Activated naive CD4-positive, alpha-beta T cell treated with anti-CD3 and anti-CD28 coated beads, Interleukin-2, amount 10 ng/mL, durations not matched to agents 7 days and 5 days (primary cell): ENCODE data around the gene NDUFAF3.

Source experiments
- CTCF ChIA-PET: fragments of 350-600 bp; sonication (Branson Sonifier 250); formaldehyde crosslinking; loops from one replicate; lab custom pipeline; 2021; ENCODE audit warnings: antibody characterized with exemption; lab: Charles Lee
- DNase-seq: peaks from one replicate; pipeline ENCODE4 v3.0.0-alpha.2; 2020
- H3K27ac Mint-ChIP-seq: one replicate; pipeline ENCODE4 v1.8.0; 2021; ENCODE audit warnings: mild to moderate bottlenecking, moderate library complexity, mixed read lengths
- H3K27me3 Mint-ChIP-seq: one replicate; pipeline ENCODE4 v1.8.0; 2021; ENCODE audit warnings: mild to moderate bottlenecking, mixed read lengths
- H3K36me3 Mint-ChIP-seq: one replicate; pipeline ENCODE4 v1.8.0; 2021; ENCODE audit warnings: mixed read lengths
- H3K4me1 Mint-ChIP-seq: one replicate; pipeline ENCODE4 v1.8.0; 2021; ENCODE audit warnings: mixed read lengths
- H3K4me3 Mint-ChIP-seq: one replicate; pipeline ENCODE4 v1.8.0; 2021; ENCODE audit warnings: mild to moderate bottlenecking, moderate library complexity, mixed read lengths
- H3K9me3 Mint-ChIP-seq: one replicate; pipeline ENCODE4 v1.8.0; 2021; ENCODE audit warnings: mixed read lengths

NDUFAF3 gene

GRCh38 chr3:49017229-49017970 lies 4.5 kb upstream of the NDUFAF3 start:
- peak overlapping the region; percentile 68 for H3K27ac Mint-ChIP-seq
- H3K4me3 Mint-ChIP-seq, result peak overlapping the region; percentile 90
- CTCF ChIA-PET, result interaction anchor here (0.9 to 9.0 kb wide), 3 partner anchors 10 to 140 kb away, joined by 3 to 62 read pairs (median 6); partner anchors contain the start of gene WDR6
- peaks cover 37% of the 10 kb centered on the region for H3K4me1 Mint-ChIP-seq
- peaks cover 20% of the 10 kb centered on the region for H3K36me3 Mint-ChIP-seq
- DNase-seq, result no peak
- no peaks in the 10 kb centered on the region for H3K9me3 Mint-ChIP-seq
- H3K27me3 Mint-ChIP-seq, result no peaks in the 10 kb centered on the region

GRCh38 chr3:49017971-49018706 lies 3.8 kb upstream of the NDUFAF3 start, which contains the start of gene DALRD3:
TSS of gene DALRD3 (minus strand) at chr3:49018580. CDS start at chr3:49018564, 16 bp downstream.
- CTCF ChIA-PET, result interaction anchor here (0.9 to 9.0 kb wide), 3 partner anchors 11 to 139 kb away, joined by 3 to 62 read pairs (median 6); partner anchors contain the start of gene WDR6
- Mint-ChIP-seq H3K27ac (peak within 1 kb of the TSS; percentile 99), H3K27me3 (no peaks in the 10 kb centered on the region), H3K4me3 (peak within 1 kb of the TSS; percentile 90), H3K9me3 (no peaks in the 10 kb centered on the region), H3K4me1 (peaks cover 44% of the 10 kb centered on the region), H3K36me3 (peaks cover 25% of the 10 kb centered on the region)
- DNase-seq, result peak; percentile 78

- no peaks in the 10 kb centered on the region for H3K27me3 Mint-ChIP-seq
- CTCF ChIA-PET, result interaction anchor here (1.9 to 9.0 kb wide), 2 partner anchors 11 to 31 kb away, joined by 6 to 62 read pairs; partner anchors contain the start of gene WDR6
- peak overlapping the region; percentile 90 for H3K4me3 Mint-ChIP-seq
- H3K27ac Mint-ChIP-seq, result peak overlapping the region; percentile 99
- peaks cover 28% of the 10 kb centered on the region for H3K36me3 Mint-ChIP-seq
- H3K4me1 Mint-ChIP-seq, result peaks cover 48% of the 10 kb centered on the region
- DNase-seq, result no peak
- no peaks in the 10 kb centered on the region for H3K9me3 Mint-ChIP-seq
These were observed 3.3 kb upstream of the NDUFAF3 start for GRCh38 chr3:49018707-49019006.

GRCh38 chr3:49019941-49020329 lies 2.0 kb upstream of the NDUFAF3 start:
- H3K4me3 Mint-ChIP-seq, result peak overlapping the region; percentile 90
- CTCF ChIA-PET, result interaction anchor here (1.0 to 9.0 kb wide), 3 partner anchors 10 to 32 kb away, joined by 3 to 62 read pairs (median 29); partner anchors contain the start of genes IMPDH2 and WDR6
- peaks cover 52% of the 10 kb centered on the region for H3K4me1 Mint-ChIP-seq
- no peaks in the 10 kb centered on the region for H3K27me3 Mint-ChIP-seq
- no peaks in the 10 kb centered on the region for H3K9me3 Mint-ChIP-seq
- H3K27ac Mint-ChIP-seq, result peak overlapping the region; percentile 99
- no peak for DNase-seq
- peaks cover 35% of the 10 kb centered on the region for H3K36me3 Mint-ChIP-seq

GRCh38 chr3:49020330-49021212 lies 1.4 kb upstream of the NDUFAF3 start:
- Mint-ChIP-seq H3K9me3 (no peaks in the 10 kb centered on the region), H3K4me1 (peaks cover 53% of the 10 kb centered on the region), H3K27ac (peak overlapping the region; percentile 99), H3K4me3 (peak overlapping the region; percentile 90), H3K27me3 (no peaks in the 10 kb centered on the region), H3K36me3 (peaks cover 35% of the 10 kb centered on the region)
- peak; percentile 59 for DNase-seq
- CTCF ChIA-PET, result interaction anchor here (1.0 to 9.0 kb wide), 4 partner anchors 9 to 32 kb away, joined by 3 to 62 read pairs (median 18); partner anchors contain the start of genes IMPDH2 and WDR6

GRCh38 chr3:49021213-49021812 lies 608 bp upstream of the NDUFAF3 start:
- CTCF ChIA-PET, result interaction anchor here (1.3 to 9.0 kb wide), 5 partner anchors 8 to 99 kb away, joined by 3 to 62 read pairs (median 6); partner anchors contain the start of genes USP19 and WDR6
- Mint-ChIP-seq H3K4me3 (peak overlapping the region; percentile 90), H3K27ac (peak overlapping the region; percentile 99), H3K9me3 (no peaks in the 10 kb centered on the region), H3K4me1 (peaks cover 55% of the 10 kb centered on the region), H3K36me3 (peaks cover 39% of the 10 kb centered on the region), H3K27me3 (no peaks in the 10 kb centered on the region)
- DNase-seq, result peak; percentile 100

GRCh38 chr3:49022688-49023171 lies 809 bp downstream of the NDUFAF3 start:
- peak overlapping the region; percentile 90 for H3K4me3 Mint-ChIP-seq
- peaks cover 59% of the 10 kb centered on the region for H3K4me1 Mint-ChIP-seq
- CTCF ChIA-PET, result interaction anchor here (1.3 to 9.0 kb wide), 4 partner anchors 8 to 98 kb away, joined by 3 to 62 read pairs (median 18); partner anchors contain the start of genes USP19 and WDR6
- H3K27me3 Mint-ChIP-seq, result no peaks in the 10 kb centered on the region
- peak overlapping the region; percentile 99 for H3K27ac Mint-ChIP-seq
- no peaks in the 10 kb centered on the region for H3K9me3 Mint-ChIP-seq
- peaks cover 50% of the 10 kb centered on the region for H3K36me3 Mint-ChIP-seq
- no peak for DNase-seq

- Mint-ChIP-seq H3K36me3 (peaks cover 50% of the 10 kb centered on the region), H3K4me1 (peaks cover 67% of the 10 kb centered on the region), H3K27ac (peak overlapping the region; percentile 65), H3K27me3 (no peaks in the 10 kb centered on the region), H3K9me3 (no peaks in the 10 kb centered on the region), H3K4me3 (peak overlapping the region; percentile 90)
- CTCF ChIA-PET, result interaction anchor here (0.7 to 1.7 kb wide), 2 partner anchors 70 to 321 kb away, joined by 3 read pairs; partner anchors contain the start of gene QRICH1
- DNase-seq, result no peak
These were observed 1.9 kb downstream of the NDUFAF3 start for GRCh38 chr3:49023775-49024174.

GRCh38 chr3:49024449-49024848 lies 2.5 kb downstream of the NDUFAF3 start:
- no peak overlapping the region for H3K27ac Mint-ChIP-seq
- peaks cover 68% of the 10 kb centered on the region for H3K4me1 Mint-ChIP-seq
- no peaks in the 10 kb centered on the region for H3K27me3 Mint-ChIP-seq
- H3K4me3 Mint-ChIP-seq, result peak overlapping the region; percentile 7
- CTCF ChIA-PET, result interaction anchor here (0.7 to 1.7 kb wide), 2 partner anchors 69 to 321 kb away, joined by 3 read pairs; partner anchors contain the start of gene QRICH1
- no peak for DNase-seq
- no peaks in the 10 kb centered on the region for H3K9me3 Mint-ChIP-seq
- peaks cover 54% of the 10 kb centered on the region for H3K36me3 Mint-ChIP-seq

- peak overlapping the region; percentile 49 for H3K27ac Mint-ChIP-seq
- no peak overlapping the region for H3K4me3 Mint-ChIP-seq
- no peaks in the 10 kb centered on the region for H3K9me3 Mint-ChIP-seq
- peaks cover 57% of the 10 kb centered on the region for H3K36me3 Mint-ChIP-seq
- no peaks in the 10 kb centered on the region for H3K27me3 Mint-ChIP-seq
- no peak for DNase-seq
- H3K4me1 Mint-ChIP-seq, result peaks cover 63% of the 10 kb centered on the region
- CTCF ChIA-PET, result interaction anchor here (1.7 kb wide), 1 partner anchor 69 kb away, joined by 3 read pairs; the partner anchor contains the start of gene QRICH1
These were observed 3.3 kb downstream of the NDUFAF3 start for GRCh38 chr3:49025005-49025792.

- CTCF ChIA-PET, result interaction anchor here (1.7 kb wide), 1 partner anchor 68 kb away, joined by 3 read pairs; the partner anchor contains the start of gene QRICH1
- H3K4me1 Mint-ChIP-seq, result peaks cover 63% of the 10 kb centered on the region
- H3K9me3 Mint-ChIP-seq, result no peaks in the 10 kb centered on the region
- H3K4me3 Mint-ChIP-seq, result no peak overlapping the region
- H3K27me3 Mint-ChIP-seq, result no peaks in the 10 kb centered on the region
- peaks cover 61% of the 10 kb centered on the region for H3K36me3 Mint-ChIP-seq
- no peak for DNase-seq
- peak overlapping the region; percentile 49 for H3K27ac Mint-ChIP-seq
These were observed 4.0 kb downstream of the NDUFAF3 start for GRCh38 chr3:49025793-49026520.
